Breast epithelium (tissue), 4 donors: ENCODE measurements around the gene ERG28. TPM values are rescaled to one million over a fixed set of nuclear protein-coding genes. Genes with fewer than 3 reads are reported as not detected.
A peak's percentile ranks its signal among the peaks of the same experiment; 100 is the strongest.

Experiments used
- DNase-seq, 2 donors: peaks; one replicate each; pipeline ENCODE4 v3.0.0-alpha.2; 2019; ENCODE audit warnings: low spot score in 2 of 2
- H3K27ac ChIP-seq, 2 donors: fragments of 200-600 bp; sonication (generic) in 1 of 2; one replicate each; pipeline ENCODE4 v1.5.1; 2016 to 2019; ENCODE audit warnings: mild to moderate bottlenecking in 1 of 2
- H3K27me3 ChIP-seq, 2 donors: fragments of 200-600 bp; sonication (generic) in 1 of 2; one replicate each; pipeline versions ENCODE4 v1.5.1 to v1.6.0; 2017 to 2019; ENCODE audit warnings: control low read depth in 1 of 2, mild to moderate bottlenecking in 1 of 2
- H3K36me3 ChIP-seq: fragments of 200-600 bp; one replicate; pipeline ENCODE4 v1.5.1; 2019
- H3K4me1 ChIP-seq, 2 donors: fragments of 200-600 bp; sonication (generic); one replicate each; pipeline ENCODE4 v1.5.1; 2016 to 2019; ENCODE audit warnings: control low read depth in 1 of 2
- H3K4me3 ChIP-seq, 3 donors: fragments of 200-600 bp; sonication (generic); 1 replicate in 2 of 3; 2 replicates in 1 of 3; pipeline ENCODE4 v1.5.1; 2016 to 2019; ENCODE audit warnings: mild to moderate bottlenecking in 3 of 3, moderate library complexity in 2 of 3
- H3K9me3 ChIP-seq, 2 donors: fragments of 200-600 bp; sonication (generic) in 1 of 2; one replicate each; pipeline ENCODE4 v1.5.1; 2016 to 2019; ENCODE audit warnings: control low read depth in 1 of 2
- POLR2A ChIP-seq: fragments of 450-650 bp; IDR thresholded peaks from one replicate; pipeline ENCODE4 v1.6.1; 2016; ENCODE audit warnings: antibody characterized with exemption, mild to moderate bottlenecking, moderate library complexity
- POLR2AphosphoS5 ChIP-seq, 3 donors: sonication (generic); formaldehyde crosslinking; IDR thresholded peaks; one replicate each; pipeline ENCODE4 v1.6.1; 2017; ENCODE audit warnings: antibody characterized with exemption in 3 of 3
- intact Hi-C: fragments of 100-400 bp; cut with DNase I; formaldehyde crosslinking; loops from one replicate; pipeline ENCODE4 v1.15.1; 2023; ENCODE audit warnings: low total_unique reads
- total RNA-seq, 3 donors: library from RNA; depleted of rRNA; stranded (reverse); fragments of >200 nt; gene quantifications; one replicate each; pipeline ENCODE4 v1.1.0, GENCODE V29; 2016
- TF ChIP-seq, protein P1 (sequence below), 3 donors: fragments of 450-650 bp; IDR thresholded peaks; one replicate each; pipeline ENCODE4 v1.5.1; 2016 to 2017; ENCODE audit warnings: antibody characterized with exemption in 3 of 3, mild to moderate bottlenecking in 3 of 3, moderate library complexity in 3 of 3

ERG28 gene
- total RNA-seq, 3 donors from 2014 or later = 4.5 to 9.7 (median 5.9) TPM

DNA sequence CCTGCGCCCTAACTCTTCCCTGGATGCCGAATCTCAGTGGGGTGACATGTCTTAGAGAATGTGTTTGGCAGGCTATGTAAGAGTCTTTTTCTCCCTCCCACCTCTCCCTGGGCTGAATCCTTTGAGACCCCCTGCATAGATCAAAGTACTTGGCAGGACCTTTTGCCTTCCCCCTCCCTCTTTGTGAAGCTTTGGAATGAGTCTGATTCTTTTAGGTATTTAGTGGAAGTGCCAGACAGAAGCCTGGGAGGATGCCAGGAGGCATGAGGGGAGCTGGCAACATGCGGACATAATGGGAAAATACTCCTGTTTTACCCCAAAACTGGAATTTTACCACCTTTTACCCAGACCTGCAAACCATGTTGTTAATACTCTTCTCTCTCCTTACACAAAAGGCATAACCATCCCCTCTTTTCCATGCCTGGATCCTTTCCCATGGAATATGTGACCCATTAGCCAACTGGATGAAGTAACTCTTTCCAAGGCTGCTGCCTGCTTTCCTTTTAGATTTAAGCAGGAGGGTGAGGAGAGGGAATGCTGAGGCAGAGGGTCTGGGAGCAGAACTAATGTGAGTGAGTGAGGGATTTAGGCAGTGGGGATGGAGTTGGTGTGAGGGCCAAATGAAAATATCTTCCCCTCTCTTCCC, 42.1 kb upstream of the ERG28 start:
- peak overlapping the region; percentile 35 to 52 for H3K27ac ChIP-seq

DNA sequence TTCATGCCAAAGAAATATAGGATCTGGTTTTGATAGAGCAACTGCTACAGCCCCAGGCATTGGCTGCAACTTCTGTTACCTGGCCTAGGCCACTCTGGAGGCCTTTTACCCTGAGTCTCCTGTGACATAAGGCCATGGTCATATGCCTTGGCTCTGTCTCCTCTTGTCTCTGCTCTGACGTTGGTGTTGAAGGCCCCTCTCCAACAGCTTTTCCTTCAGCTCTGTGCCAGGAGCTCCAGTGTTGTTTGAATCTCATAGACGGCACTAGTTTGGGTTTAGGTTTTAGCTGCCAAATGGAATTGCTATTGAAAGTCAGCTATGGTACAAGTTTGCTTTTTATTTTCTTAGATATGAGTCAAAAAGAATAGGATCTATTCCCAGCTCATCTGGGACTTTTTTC, 41.4 kb upstream of the ERG28 start:
- no peaks in the 10 kb centered on the region for H3K9me3 ChIP-seq
- H3K27ac ChIP-seq = peak overlapping the region in 1 of 2 donors; percentile 52
- intact Hi-C loops = no loop called here
- no peak overlapping the region for H3K4me3 ChIP-seq
- H3K36me3 ChIP-seq = no peaks in the 10 kb centered on the region
- no peak for DNase-seq
- H3K4me1 ChIP-seq = no peaks in the 10 kb centered on the region
- H3K27me3 ChIP-seq = no peaks in the 10 kb centered on the region
- TF ChIP-seq, protein P1, sequence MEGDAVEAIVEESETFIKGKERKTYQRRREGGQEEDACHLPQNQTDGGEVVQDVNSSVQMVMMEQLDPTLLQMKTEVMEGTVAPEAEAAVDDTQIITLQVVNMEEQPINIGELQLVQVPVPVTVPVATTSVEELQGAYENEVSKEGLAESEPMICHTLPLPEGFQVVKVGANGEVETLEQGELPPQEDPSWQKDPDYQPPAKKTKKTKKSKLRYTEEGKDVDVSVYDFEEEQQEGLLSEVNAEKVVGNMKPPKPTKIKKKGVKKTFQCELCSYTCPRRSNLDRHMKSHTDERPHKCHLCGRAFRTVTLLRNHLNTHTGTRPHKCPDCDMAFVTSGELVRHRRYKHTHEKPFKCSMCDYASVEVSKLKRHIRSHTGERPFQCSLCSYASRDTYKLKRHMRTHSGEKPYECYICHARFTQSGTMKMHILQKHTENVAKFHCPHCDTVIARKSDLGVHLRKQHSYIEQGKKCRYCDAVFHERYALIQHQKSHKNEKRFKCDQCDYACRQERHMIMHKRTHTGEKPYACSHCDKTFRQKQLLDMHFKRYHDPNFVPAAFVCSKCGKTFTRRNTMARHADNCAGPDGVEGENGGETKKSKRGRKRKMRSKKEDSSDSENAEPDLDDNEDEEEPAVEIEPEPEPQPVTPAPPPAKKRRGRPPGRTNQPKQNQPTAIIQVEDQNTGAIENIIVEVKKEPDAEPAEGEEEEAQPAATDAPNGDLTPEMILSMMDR (IDR thresholded peaks at IDR 0.05) = no peak
- TF ChIP-seq POLR2A (no peak), POLR2AphosphoS5 (IDR thresholded peaks at IDR 0.05) (no peak)

More for the DNA sequence above, 42.1 kb upstream of the ERG28 start:
- H3K36me3 ChIP-seq = no peaks in the 10 kb centered on the region
- no peak overlapping the region for H3K4me3 ChIP-seq
- intact Hi-C loops = no loop called here
- TF ChIP-seq, protein P1 (IDR thresholded peaks at IDR 0.05) = no peak
- TF ChIP-seq POLR2A = no peak
- no peak for TF ChIP-seq POLR2AphosphoS5 (IDR thresholded peaks at IDR 0.05)
- H3K4me1 ChIP-seq = no peaks in the 10 kb centered on the region
- H3K27me3 ChIP-seq = no peaks in the 10 kb centered on the region
- H3K9me3 ChIP-seq = no peaks in the 10 kb centered on the region
- DNase-seq = no peak

DNA sequence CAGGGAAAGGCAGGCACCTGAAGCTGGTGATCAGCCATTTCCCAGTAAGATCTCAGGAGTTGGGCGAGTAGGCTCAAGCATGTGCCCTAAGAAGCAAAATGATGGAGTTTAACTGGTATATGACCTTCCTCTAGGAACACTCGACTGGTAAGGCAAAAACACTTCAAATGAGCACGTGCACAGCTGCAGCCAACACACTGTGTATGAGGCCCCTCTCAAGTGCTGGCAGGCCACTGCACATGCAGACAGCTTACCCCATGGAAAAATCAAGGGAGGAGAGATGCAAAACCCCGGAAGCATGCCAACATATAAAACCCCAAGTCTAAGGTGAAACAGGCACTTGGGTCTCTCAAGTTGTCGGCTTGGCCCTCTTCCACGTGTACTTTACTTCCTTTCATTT, 39.6 kb upstream of the ERG28 start:
- TF ChIP-seq, protein P1 (IDR thresholded peaks at IDR 0.05) = no peak
- TF ChIP-seq POLR2AphosphoS5 (IDR thresholded peaks at IDR 0.05) = no peak
- no peak for TF ChIP-seq POLR2A
- Histone ChIP-seq H3K4me3 (no peak overlapping the region), H3K4me1 (no peaks in the 10 kb centered on the region), H3K27ac (no peak overlapping the region), H3K9me3 (no peaks in the 10 kb centered on the region), H3K27me3 (no peaks in the 10 kb centered on the region), H3K36me3 (no peaks in the 10 kb centered on the region)
- no peak for DNase-seq
- intact Hi-C loops = no loop called here

DNA sequence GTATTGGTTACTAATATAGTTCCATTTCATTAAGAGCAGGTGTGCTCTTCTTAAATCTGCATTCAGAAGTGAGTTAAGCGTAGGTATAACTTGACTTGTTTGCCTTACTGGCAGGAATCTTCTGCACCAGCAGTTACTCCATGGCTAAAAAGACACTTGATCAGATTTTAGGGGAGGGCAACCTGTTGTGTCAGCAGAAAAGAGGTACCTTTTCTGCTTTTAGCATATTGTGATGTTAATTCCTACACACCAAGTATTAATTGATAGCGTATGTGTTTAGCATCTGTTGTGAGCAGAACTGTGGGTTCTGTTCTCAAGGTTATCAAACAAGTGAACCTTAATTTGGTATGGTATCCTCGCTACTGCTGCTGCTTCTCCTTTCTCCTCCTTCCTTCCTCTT, 38.7 kb upstream of the ERG28 start:
- H3K4me3 ChIP-seq = no peak overlapping the region
- no peak for TF ChIP-seq POLR2AphosphoS5 (IDR thresholded peaks at IDR 0.05)
- TF ChIP-seq POLR2A = no peak
- TF ChIP-seq, protein P1 (IDR thresholded peaks at IDR 0.05) = no peak

DNA sequence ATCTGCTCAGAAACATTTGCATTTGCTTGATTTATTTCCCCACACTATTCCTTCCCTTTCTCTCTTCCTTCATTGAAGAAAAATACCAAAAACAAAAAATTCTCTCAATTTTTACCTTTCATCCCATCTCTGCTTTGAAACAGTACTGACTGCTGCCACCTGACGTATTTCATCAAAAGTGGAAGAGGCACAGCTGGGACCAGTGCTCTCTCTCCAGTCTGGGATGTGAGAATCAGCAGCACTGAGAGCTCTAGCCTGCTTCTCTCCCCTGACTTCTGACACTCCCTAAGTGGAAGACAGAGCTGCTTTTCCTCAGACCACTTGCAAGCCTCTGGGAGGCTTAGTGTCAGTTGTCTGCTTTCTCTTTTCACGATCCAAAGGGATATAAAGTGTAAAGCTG, 37.2 kb upstream of the ERG28 start:
- intact Hi-C loops = loop anchor here (2.0 kb wide), 1 partner anchor 29 kb away; no protein-coding TSS in a partner anchor

More for the DNA sequence above, 38.7 kb upstream of the ERG28 start:
- Histone ChIP-seq H3K27ac (no peak overlapping the region), H3K27me3 (no peaks in the 10 kb centered on the region), H3K4me1 (no peaks in the 10 kb centered on the region), H3K36me3 (no peaks in the 10 kb centered on the region), H3K9me3 (no peaks in the 10 kb centered on the region)
- DNase-seq = no peak
- intact Hi-C loops = loop anchor here (2.0 kb wide), 1 partner anchor 31 kb away; no protein-coding TSS in a partner anchor

More for the DNA sequence above, 37.2 kb upstream of the ERG28 start:
- no peaks in the 10 kb centered on the region for H3K27me3 ChIP-seq
- no peak for TF ChIP-seq POLR2AphosphoS5 (IDR thresholded peaks at IDR 0.05)
- no peak for TF ChIP-seq POLR2A
- TF ChIP-seq, protein P1 (IDR thresholded peaks at IDR 0.05) = no peak
- no peaks in the 10 kb centered on the region for H3K9me3 ChIP-seq
- DNase-seq = no peak
- H3K27ac ChIP-seq = no peak overlapping the region
- no peaks in the 10 kb centered on the region for H3K36me3 ChIP-seq
- no peak overlapping the region for H3K4me3 ChIP-seq
- no peaks in the 10 kb centered on the region for H3K4me1 ChIP-seq
